ENCODE measurements around the gene GFOD1.

- TF ChIP-seq TAF1 (IDR thresholded peaks at IDR 0.05; ENCODE audit: borderline replicate concordance, low read depth, low read length) (no peak), SP1 (IDR thresholded peaks at IDR 0.05; ENCODE audit: low read depth, low read length) (no peak), CTCF (IDR thresholded peaks at IDR 0.05 in 2 of 3, conservative IDR thresholded peaks at IDR 0.05 in 1 of 3; ENCODE audit: control insufficient read depth in 2 of 3, extremely low read depth in 1 of 3, insufficient read depth in 1 of 3, low read depth in 3 of 3, low read length in 3 of 3) (no peak), NFIC (IDR thresholded peaks at IDR 0.05; ENCODE audit: low read depth, low read length) (no peak)
Observed at GRCh38 chr6:13484827-13485226, 2.6 kb downstream of the GFOD1 start.

Measured in GM12878 (cell line).